HG02610 (cell line): ENCODE results near the gene AP4B1.

Experiments
- ATAC-seq: cut with Tn5 transposase; IDR thresholded peaks from one replicate; pipeline ENCODE4 v1.9.1; 2021; ENCODE audit warnings: mild to moderate bottlenecking, moderate library complexity; ENCODE audit not compliant: unreplicated experiment

AP4B1 gene

DNA sequence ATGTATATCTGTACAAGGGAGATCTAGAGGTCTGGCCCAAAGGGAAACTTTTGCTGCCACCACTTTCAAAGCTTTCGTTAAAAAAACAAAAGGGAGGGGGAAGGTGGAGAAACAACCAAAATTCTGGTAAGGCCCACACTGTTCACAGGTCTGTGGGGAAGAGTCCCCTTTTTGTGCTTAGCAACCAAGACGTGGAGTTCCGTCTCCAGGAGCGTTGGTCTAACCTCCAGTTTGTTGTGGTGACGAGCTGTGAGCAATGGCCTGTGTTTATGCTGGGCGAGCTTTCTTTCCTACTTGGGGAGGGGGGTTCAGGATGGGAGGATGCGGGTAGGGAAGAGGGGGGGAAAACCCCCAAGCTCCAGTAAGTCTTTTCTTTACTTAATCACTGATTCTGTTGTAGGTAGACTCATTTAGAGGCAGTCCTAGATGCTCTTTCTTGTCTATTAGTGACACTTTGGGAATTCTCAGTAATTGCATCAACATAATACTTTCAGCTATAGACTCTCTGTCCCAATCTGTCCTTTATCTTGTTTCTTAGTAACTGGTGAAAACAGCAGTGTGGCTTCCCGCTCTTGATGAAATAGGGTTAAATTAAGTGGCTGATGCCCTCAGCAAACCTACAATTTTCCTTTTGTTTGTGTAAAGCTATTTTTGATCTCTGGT, 26.0 kb upstream of the AP4B1 start:
- peak; percentile 42 for ATAC-seq

DNA sequence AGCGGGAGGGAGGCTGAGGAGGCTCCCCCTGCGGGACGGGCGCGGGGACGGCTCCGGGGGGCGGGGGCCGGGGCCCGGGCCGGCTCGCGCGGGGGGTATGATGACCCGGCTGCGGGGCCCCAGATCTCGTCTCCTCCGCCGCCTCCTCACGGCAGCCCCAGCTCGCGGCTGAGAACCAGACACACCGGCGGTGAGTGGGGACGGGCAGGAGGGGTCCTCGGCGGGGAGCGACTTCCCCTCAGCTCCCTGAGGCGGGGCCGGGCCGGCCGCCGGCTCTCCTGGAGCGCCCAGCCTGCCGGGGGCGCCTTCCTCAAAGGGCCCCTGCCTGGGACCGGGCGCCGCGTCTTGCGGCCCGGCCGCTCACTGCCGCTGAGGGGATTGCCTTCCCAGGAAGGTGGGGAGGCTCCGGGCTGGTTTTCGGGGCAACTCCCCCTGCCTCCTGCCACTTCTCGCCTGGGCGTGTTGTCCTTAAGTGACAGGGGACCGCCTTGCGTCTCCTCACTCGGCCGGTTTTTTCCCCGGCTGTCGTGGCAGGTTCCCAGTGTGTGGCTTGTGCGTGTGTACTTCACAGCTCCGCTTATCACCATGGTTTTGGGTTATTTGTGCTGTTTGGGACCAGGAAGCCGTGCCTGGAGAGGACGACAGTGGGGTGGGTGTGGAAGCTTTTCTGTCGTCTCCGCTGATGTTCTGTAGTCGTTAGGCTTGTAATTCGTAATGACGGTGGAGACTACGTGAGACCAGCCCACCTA, 25.3 kb upstream of the AP4B1 start:
- peak; percentile 32 for ATAC-seq

DNA sequence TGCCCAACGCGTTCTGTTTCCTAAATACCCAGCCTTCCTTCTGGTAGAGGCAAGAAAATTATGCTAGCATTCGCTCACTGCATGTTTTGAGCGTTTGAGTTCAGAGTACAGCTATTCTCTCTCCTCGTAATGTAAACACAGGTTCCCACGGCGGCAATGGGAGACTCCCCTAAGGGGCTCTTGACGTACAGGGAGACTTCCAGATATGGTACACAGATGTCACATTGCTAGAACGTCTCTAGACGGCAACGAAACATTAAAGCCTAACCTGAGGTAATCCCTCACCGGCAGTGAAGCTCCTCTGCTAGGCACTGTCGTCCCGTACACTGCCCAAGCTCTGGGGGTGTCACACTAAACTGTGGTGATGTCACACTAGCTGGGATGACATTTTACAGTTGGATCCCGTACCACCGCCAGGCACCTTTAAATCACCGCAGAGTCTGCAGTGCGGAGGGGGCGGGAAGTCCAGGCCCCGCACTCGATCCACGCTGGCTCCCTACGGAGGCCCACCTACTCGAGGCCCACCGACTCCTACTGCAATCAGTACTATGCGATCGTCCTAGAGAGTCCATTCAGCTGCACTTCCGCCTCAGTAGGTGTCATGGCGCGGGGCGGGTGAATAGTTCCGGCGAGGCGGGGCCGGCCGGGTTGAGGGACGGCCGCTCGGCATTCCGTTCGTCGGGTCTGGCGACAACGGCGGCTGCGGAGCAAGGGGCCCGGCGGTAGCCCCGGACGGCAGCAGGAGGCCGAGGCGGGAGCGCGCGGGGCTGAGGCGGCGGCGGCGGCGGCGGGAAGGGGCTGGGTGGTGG, 24.5 kb upstream of the AP4B1 start, which contains the start of gene HIPK1:
Gene HIPK1, plus strand, starts transcription at position 384 of the 809 bp plus-strand sequence.
- peak; percentile 60 for ATAC-seq

DNA sequence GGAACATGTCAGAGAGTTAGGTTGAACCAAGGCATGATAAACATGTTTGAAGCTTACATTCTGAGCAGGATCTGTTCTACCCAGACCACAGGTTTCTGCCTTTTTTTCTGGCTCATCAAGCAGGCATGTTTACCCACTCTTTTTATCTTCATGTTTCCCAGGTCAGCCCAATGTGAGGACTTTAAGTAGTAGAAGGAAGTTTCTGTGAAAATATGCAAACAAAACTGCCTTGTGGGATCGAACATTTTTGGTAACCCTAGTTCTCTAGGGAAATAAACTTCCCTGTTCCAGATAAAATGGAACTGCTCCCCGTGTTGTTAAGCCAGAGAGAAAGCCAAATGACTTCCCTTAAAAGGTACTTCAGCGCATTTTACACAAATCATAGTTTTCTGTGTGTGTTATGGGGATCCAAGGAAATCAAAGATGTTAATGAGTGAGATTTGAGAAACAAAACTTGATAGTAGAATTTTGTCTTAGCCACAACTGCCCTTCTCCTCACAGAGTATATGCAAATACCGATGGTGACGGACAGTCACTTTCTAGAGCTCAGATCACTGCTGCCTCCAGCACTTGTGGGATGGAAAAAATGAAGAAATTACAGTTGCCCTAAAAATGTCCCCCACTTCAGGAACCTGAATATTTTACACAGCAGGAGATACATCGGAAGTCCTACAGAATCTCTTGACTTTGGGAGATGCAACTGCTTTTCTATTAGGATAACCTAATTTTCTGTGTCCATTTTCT, 23.8 kb upstream of the AP4B1 start:
- no peak for ATAC-seq

DNA sequence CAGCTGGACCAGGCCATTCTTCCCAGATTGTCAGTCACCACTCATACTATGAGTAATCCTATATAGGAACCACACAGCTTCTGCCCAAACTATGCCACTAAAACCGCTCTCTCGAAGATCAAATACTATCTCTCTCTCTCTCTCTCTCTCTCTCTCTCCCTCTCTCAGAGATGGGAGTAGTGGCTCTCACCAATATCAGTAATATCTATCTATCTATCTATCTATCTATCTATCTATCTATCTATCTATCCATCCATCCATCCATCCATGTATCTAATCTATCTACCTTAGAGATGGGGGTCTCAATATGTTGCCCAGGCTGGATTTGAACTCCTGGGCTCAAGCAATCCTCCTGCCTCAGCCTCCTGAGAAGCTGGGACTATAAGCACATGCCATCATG, 19.9 kb upstream of the AP4B1 start:
- no peak for ATAC-seq

DNA sequence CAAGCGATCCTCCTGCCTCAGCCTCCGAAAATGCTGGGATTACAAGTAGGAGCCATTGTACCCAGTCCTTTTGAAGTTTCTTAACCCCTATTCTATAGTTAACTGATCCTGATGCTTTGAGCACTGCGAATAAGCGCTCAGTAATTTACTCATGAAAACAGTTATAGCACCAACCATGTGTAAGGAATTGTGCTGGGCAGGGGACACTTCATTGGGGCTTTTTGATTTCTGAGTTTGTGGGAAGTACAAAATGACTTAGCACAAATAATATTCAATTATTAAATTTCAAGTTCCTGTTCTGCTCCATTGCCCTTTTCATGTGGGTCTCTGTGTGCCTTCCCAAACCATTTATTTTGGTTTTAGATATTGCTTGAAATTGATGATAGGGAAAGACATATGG, 18.4 kb upstream of the AP4B1 start:
- no peak for ATAC-seq

DNA sequence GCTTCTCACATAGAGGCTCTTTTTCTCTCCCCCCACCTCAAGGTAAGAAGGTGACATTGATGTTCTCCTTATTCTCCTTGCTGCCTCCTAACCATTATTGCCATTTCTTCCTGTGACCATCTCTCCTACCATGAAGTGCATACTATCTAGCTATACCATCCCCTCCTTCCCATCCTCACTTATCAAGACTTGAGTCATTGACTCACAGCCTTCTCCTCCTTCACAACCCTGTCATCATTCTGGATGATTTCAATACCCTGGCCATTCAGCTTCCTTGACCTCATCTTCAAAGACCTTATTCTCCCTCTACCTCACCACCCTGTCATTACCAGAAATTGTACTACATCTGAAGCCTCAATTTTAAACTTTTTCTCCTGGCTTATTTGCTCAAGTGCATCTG, 13.6 kb upstream of the AP4B1 start:
- ATAC-seq: no peak

DNA sequence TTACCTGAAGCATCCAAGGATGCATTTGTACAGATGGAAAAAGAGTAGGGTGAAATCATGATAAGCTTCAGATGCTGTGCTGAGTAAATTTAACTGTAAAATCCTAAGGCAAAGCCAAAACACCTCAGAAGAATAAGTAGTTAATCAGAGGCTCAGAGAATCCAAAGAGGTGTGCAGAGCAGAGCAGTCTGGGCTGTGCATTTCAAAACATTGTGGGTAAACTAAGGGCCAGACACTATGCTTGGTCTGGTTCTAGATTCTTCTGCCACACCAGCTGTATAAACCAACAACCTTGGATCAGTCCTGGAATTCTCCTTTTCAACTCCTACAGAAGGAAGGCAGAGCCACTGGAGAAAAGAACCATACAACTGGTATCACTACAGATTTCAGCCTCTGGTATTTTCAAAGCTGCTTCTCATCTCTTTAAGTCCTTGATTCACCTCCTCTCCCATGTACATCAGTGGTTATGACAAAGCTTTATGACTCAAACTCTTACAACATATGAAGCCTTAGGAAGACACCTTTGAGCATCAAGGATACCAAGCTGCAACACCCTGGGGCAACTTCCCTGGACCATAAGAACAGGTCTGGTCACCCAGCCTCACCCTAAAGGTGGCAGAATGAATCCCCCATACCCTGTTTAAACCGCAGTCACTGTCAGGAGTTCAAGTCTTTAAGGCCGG, 12.9 kb upstream of the AP4B1 start:
- no peak for ATAC-seq

DNA sequence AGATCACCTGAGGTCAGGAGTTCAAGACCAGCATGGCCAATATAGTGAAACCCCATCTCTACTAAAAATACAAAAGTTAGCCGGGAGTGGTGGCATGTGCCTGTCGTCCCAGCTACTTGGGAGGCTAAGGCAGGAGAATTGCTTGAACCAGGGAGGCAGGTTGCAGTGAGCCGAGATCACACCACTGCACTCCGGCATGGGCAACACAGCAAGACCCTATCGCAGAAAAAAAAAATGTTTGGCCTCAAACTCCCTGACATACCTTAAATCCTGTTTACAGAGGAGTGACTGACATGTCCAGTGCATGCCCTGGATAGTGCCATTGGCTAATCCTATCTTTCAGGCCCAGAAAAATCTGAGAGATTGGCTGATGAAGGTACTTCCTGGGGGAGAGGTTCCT, 12.4 kb upstream of the AP4B1 start:
- no peak for ATAC-seq

DNA sequence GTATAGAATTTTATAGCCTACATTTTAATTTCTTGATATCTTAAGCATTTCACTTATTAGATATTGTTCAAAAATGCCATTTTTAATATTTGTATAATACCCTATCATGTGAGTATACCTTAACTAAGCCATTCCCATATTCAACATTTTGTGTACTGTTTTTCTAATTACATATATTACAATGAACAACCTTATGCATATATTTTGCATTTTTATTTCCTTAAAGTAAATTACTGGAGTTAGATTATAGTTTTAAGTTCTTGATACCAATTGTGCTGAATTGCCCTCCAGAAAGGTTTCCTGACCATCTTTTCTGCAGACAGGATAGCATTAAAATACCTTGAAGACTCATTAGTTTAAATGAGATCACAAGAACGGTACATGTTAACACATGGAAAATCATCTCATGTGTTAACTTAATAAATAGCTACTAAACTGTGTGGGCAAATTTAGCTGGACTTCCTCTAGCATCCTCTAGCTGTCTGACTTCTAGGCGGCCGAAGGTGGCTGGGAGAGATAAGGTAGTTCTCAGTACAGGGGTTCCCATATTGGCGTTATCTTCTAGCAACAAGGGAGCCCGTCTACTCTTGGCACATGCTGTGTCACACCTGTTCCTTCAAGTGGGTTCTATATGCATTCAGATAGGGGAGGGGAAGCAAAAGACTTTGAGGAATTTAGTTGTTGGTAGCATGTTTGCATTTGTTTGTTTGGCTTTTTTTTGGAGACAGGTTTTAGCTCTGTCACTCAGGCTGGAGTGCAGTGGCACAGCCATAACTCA, 9.5 kb upstream of the AP4B1 start:
- no peak for ATAC-seq

DNA sequence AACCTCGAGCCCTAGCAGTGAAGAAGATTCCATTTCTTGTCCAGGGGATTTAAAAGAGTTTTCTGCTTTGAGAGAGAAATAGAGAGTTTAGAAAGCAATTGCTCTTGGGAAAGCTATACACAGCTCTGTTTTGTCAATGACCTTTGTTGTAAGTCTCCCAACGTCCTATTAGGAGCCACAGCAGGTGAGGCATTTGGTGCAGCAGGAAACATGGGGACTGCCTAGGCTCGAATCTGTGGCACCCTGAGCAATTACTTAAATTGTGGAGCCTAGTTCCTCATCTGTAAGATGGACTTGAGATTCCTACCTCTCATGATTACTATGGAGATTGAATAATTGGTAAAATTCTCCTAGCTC, 8.7 kb upstream of the AP4B1 start:
- ATAC-seq: no peak

DNA sequence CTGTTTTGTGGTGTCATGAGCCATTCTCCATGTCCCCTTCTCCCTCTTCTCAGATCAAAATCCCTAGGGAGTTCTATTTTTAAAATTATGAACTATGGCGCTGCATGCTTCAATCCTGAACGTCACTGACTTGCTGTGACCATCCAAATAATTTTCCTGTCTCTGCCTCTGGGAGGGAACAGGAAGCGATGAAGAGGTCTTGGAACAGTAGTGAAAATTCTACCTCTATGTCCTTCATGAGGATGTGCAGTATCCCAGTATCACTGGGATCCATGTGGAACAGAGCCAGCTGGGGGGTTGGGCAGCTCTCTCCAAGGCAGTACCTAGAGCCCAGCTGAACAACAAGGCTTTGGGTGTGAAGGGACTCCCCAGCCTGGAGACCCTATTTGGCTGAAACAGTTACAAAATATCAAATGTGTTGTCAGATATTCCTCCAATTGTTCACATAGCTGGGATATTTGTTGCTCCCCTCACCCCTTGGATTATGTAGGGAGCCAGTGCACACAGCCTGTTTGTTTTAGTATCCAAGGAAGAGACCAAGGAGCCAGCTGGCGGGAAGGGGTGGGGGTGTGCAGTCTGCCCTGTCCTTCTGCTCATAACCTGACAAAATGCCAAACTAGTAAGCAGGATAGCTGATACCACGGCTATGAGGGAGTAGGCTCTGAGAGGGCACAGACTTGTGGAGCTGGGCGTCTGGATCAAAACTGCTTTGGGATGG, 8.2 kb upstream of the AP4B1 start:
- ATAC-seq: no peak

DNA sequence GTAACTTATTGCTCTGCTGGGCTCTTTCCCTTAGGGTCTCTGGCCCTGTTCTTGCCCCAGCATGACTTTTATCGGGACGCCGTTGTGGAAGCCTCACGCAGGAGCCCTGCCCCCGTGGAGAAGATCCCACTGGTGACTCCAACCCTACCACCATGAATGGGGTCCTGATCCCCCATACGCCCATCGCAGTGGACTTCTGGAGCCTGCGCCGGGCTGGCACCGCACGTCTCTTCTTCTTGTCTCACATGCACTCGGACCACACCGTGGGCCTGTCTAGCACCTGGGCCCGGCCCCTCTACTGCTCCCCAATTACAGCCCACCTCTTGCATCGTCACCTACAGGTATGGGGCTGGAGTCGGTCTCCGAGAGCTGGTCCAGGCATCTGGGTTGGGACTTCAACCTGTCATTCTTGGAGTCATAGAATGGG, 849 bp upstream of the AP4B1 start:
- ATAC-seq: no peak

DNA sequence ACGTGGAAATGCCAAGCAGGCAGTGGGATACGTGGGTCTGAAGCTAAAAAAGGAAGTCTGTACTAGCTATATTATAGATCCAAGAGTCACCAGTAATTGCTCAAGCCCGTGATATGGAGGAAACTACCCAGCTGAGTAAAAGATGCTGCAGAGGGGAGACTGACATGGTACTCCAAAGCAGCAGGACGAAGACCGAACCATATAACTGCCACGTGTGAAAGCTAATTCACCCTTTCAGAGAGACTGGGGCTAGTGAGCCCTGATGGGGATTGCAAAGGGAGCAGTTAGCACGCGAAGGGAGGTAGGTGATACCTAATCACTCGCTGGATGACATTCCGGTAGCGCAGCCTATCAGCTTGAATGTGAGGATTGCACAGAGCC, 316 bp downstream of the AP4B1 start:
- ATAC-seq: peak; percentile 31

DNA sequence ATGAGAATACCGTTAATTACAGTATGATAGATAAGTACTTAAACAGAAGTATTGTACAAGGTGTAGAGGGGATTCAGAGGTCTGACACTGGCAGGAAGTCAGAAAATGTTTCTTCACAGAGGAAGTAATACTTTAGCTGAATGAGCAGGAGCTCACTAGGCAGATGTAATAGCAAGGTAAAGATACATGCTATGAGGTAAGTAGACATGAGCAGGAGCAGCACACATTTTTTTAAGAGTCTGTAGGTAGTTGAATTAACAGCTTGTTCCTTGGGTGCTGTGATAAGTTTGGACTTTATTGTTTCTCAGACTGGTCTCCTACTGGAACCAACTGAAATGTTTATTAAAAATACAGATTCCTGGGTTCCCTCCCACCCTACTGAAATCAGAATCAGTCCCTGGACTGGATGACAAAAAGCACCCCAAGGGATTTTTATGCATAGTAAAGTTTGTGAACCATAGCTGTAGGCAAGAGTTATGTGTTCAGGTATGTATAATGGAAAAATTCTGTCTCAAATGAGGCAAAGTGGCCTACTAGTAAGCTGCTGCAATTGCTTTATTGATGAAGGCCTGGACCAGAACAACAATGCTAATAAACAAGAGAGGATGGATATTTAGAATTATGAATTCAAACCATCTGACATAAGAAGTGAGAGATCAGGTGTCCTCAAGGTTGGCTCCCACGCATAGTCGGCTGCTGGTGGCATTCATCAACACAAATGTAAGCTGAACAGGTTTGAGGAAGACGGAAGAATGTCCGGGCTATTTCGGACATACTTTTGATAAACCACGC, 902 bp downstream of the AP4B1 start:
- ATAC-seq: no peak

DNA sequence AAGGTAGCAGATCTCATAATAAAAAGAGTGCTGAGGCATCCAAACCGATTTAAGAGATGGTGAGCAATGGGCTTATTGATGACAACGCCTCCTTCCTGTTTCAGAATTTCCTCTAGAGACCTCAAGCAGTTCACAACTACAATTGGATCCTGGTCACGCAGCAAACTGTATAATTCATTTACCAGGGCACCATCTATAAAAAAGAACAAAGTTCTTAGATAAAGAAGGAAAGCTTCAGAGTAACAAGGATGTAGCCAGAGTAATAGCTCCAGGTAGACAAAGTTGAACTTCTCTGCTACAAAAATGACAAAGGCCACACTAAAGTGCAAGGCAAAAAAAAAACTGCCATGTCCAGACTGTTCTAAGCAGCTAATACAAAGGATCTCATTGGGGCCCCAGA, 3.4 kb downstream of the AP4B1 start:
- ATAC-seq: no peak

DNA sequence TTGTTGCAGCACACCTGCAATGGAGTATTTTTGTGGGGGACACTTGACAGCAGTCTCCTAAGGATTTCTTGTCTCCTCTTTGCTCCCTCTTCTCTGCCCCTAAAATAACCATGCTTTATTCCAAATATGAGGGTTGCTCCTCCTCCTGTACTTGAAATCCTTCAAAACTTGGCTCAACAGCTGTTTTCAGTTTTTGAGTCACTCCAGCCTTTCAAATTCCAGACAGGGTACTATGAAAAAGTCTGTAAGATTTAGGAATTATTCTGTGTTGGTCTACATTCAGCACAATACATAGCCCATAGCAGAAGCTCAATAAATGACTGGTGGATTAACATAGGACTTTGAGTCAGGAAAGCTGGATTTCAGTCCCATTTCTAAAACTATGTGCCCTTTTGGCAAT, 5.5 kb downstream of the AP4B1 start:
- no peak for ATAC-seq

DNA sequence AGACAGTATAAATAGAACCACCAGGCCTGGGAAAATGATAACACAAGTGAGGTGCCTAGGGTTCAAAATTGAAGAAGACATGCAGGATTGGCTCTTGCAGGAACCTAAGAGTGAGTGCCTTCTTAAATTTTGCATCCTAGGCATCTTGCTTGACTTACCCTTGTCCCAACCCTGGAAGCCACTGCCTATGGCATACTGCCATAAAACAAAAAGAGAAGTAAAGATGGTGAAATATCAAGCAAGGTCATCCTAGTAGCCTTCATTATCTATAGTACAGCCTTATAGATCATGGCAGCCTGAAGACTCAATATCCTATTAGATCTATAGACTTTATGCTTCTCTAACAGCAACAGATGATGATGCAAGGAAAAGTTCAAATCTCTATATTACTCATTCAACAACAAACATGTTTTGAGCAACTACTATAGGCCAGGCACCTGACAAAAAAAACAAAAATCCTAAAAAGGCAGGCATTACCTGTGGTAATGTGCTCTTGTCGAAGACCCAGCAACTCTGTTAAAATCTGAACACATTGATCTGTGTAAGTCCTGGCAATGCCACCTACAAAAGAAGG, 6.3 kb downstream of the AP4B1 start:
- no peak for ATAC-seq
